Spleen (tissue), 11 donors: ENCODE results near the gene PIGC. TPM values are rescaled to one million over a fixed set of nuclear protein-coding genes. Genes with fewer than 3 reads are reported as not detected.

Experiments
- DNase-seq: peaks from one replicate; pipeline ENCODE4 v3.0.0-alpha.2; 2020
- H3K27ac ChIP-seq, 8 donors: fragments of 200-600 bp; sonication (generic) in 7 of 8; 1 replicate in 4 of 8; 2 replicates in 4 of 8; pipeline versions ENCODE4 v1.5.0 to v1.8.0; 2016 to 2021; ENCODE audit warnings: inconsistent platforms in 4 of 8, mild to moderate bottlenecking in 4 of 8, moderate library complexity in 1 of 8
- H3K27me3 ChIP-seq, 7 donors: fragments of 200-600 bp; sonication (generic) in 6 of 7; replicated peaks in 1 of 7; 1 replicate in 4 of 7; 2 replicates in 3 of 7; pipeline versions ENCODE4 v1.5.0 to v1.8.0; 2016 to 2021; ENCODE audit warnings: inconsistent platforms in 3 of 7, mild to moderate bottlenecking in 1 of 7
- H3K36me3 ChIP-seq, 6 donors: fragments of 200-600 bp; sonication (generic) in 5 of 6; 1 replicate in 4 of 6; 2 replicates in 2 of 6; pipeline versions ENCODE4 v1.5.0 to v1.8.0; 2016 to 2021; ENCODE audit warnings: inconsistent platforms in 2 of 6
- H3K4me1 ChIP-seq, 6 donors: fragments of 200-600 bp; sonication (generic) in 5 of 6; 1 replicate in 3 of 6; 2 replicates in 3 of 6; pipeline versions ENCODE4 v1.5.0 to v1.8.0; 2016 to 2021; ENCODE audit warnings: inconsistent platforms in 3 of 6
- H3K4me3 ChIP-seq, 8 donors: fragments of 200-600 bp; sonication (generic) in 7 of 8; 1 replicate in 4 of 8; 2 replicates in 4 of 8; pipeline versions ENCODE4 v1.5.0 to v1.8.0; 2016 to 2021; ENCODE audit warnings: inconsistent platforms in 4 of 8, mild to moderate bottlenecking in 4 of 8, moderate library complexity in 2 of 8
- H3K9me3 ChIP-seq, 8 donors: fragments of 200-600 bp; sonication (generic) in 7 of 8; 1 replicate in 4 of 8; 2 replicates in 4 of 8; pipeline versions ENCODE4 v1.5.0 to v1.8.0; 2016 to 2021; ENCODE audit warnings: inconsistent platforms in 4 of 8
- POLR2A ChIP-seq, 3 donors: fragments of 450-650 bp; IDR thresholded peaks; one replicate each; pipeline ENCODE4 v1.5.1; 2017; ENCODE audit warnings: antibody characterized with exemption in 3 of 3, mild to moderate bottlenecking in 1 of 3
- POLR2AphosphoS5 ChIP-seq, 3 donors: sonication (generic); formaldehyde crosslinking; IDR thresholded peaks; one replicate each; pipeline ENCODE4 v1.5.1; 2017; ENCODE audit warnings: antibody characterized with exemption in 3 of 3
- WGBS, 5 donors: extraction: QIAGEN DNeasy Blood & Tissue Kit in 3 of 5; methylation state at CpG; one replicate each; pipeline versions ENCODE4 v1.1.5 to v1.1.7; 2013 to 2018; 5-methylcytosine and 5-hydroxymethylcytosine counted together
- intact Hi-C: fragments of 100-400 bp; cut with DNase I; formaldehyde crosslinking; loops from one replicate; pipeline ENCODE4 v1.15.0; 2023; ENCODE audit warnings: low total_unique reads
- polyA plus RNA-seq, 3 donors: library from polyadenylated mRNA; stranded (reverse); fragments of 200-250 nt; gene quantifications; one replicate each; pipeline ENCODE4 v1.2.1, GENCODE V29; 2013
- total RNA-seq, 7 donors: library from RNA; depleted of rRNA in 3 of 7; stranded (reverse); fragments of >200 nt in 3 of 7; fragmentation: NEBNext Ultra II Directional in 4 of 7; extraction: Animal tissue kit (Norgen Biotek cat#: 25700) in 4 of 7; gene quantifications; one replicate each; pipeline versions ENCODE4 v1.1.0 to v1.2.1, GENCODE V29; 2016 to 2021
- TF ChIP-seq, protein P1 (sequence below), 11 experiments: fragments of 200-600 bp in 7 of 11; fragments of 450-650 bp in 4 of 11; sonication (generic) in 4 of 11; IDR thresholded peaks in 8 of 11; conservative IDR thresholded peaks in 3 of 11; 1 replicate in 7 of 11; 2 replicates in 4 of 11; pipeline versions ENCODE4 v1.4.0 to v1.8.0; 2016 to 2021; ENCODE audit warnings: antibody characterized with exemption in 11 of 11, inconsistent platforms in 4 of 11, mild to moderate bottlenecking in 1 of 11
- donor health status: healthy with polysubstance abuse.
- donor health status: DM: no; HTN: no; CAD: no; lungs with moderate emphysema.
- donor health status: DM: no; HTN: no; CAD: no.
- donor health status: Bipolar disorder and iron deficiency.
- donor health status: healthy.
- donor health status: DM: no; HTN: no; CAD: no.
- donor health status: DM: yes; HTN: yes; CAD: no.

The PIGC gene
- total and polyA plus RNA-seq, 10 donors, result 20.1 to 28.0 (median 23.9) TPM

GRCh38 chr1:172455451-172455850 is 11.6 kb upstream of the PIGC start:
- 73 to 100% (median 80%) methylated on average over 1 of the region's 1 CpG for WGBS, 5 donors
- H3K36me3 ChIP-seq, result no peaks in the 10 kb centered on the region
- peaks cover 0 to 4% (median 1%) of the 10 kb centered on the region in 6 donors for H3K4me1 ChIP-seq
- no peak overlapping the region for H3K4me3 ChIP-seq
- TF ChIP-seq, protein P1, sequence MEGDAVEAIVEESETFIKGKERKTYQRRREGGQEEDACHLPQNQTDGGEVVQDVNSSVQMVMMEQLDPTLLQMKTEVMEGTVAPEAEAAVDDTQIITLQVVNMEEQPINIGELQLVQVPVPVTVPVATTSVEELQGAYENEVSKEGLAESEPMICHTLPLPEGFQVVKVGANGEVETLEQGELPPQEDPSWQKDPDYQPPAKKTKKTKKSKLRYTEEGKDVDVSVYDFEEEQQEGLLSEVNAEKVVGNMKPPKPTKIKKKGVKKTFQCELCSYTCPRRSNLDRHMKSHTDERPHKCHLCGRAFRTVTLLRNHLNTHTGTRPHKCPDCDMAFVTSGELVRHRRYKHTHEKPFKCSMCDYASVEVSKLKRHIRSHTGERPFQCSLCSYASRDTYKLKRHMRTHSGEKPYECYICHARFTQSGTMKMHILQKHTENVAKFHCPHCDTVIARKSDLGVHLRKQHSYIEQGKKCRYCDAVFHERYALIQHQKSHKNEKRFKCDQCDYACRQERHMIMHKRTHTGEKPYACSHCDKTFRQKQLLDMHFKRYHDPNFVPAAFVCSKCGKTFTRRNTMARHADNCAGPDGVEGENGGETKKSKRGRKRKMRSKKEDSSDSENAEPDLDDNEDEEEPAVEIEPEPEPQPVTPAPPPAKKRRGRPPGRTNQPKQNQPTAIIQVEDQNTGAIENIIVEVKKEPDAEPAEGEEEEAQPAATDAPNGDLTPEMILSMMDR (IDR thresholded peaks at IDR 0.05 in 8 of 11, conservative IDR thresholded peaks at IDR 0.05 in 3 of 11), result no peak
- TF ChIP-seq POLR2A (IDR thresholded peaks at IDR 0.05) (no peak), POLR2AphosphoS5 (IDR thresholded peaks at IDR 0.05) (no peak)
- no peak for DNase-seq
- intact Hi-C loops, result no loop called here
- H3K27ac ChIP-seq, result no peak overlapping the region
- no peaks in the 10 kb centered on the region for H3K9me3 ChIP-seq
- no peaks in the 10 kb centered on the region for H3K27me3 ChIP-seq

- H3K4me3 ChIP-seq, result no peak overlapping the region
- no peaks in the 10 kb centered on the region for H3K9me3 ChIP-seq
- no peaks in the 10 kb centered on the region for H3K27me3 ChIP-seq
- DNase-seq, result no peak
- H3K27ac ChIP-seq, result no peak overlapping the region
- WGBS, 5 donors, result 74 to 94% (median 85%) methylated on average over 1 of the region's 1 CpG
- intact Hi-C loops, result loop anchor here (5.0 kb wide), 1 partner anchor 269 kb away; no protein-coding TSS in a partner anchor
- peaks cover 0 to 21% (median 10%) of the 10 kb centered on the region in 6 donors for H3K4me1 ChIP-seq
- TF ChIP-seq, protein P1 (IDR thresholded peaks at IDR 0.05 in 8 of 11, conservative IDR thresholded peaks at IDR 0.05 in 3 of 11), result no peak
- TF ChIP-seq POLR2A (IDR thresholded peaks at IDR 0.05) (no peak), POLR2AphosphoS5 (IDR thresholded peaks at IDR 0.05) (no peak)
- H3K36me3 ChIP-seq, result no peaks in the 10 kb centered on the region
Measured at GRCh38 chr1:172453607-172454006, 9.7 kb upstream of the PIGC start.

- intact Hi-C loops, result loop anchor here (5.0 kb wide), 1 partner anchor 269 kb away; no protein-coding TSS in a partner anchor
- H3K27me3 ChIP-seq, result no peaks in the 10 kb centered on the region
- no peaks in the 10 kb centered on the region for H3K9me3 ChIP-seq
- H3K27ac ChIP-seq, result no peak overlapping the region
- no peaks in the 10 kb centered on the region for H3K36me3 ChIP-seq
- peaks cover 0 to 21% (median 10%) of the 10 kb centered on the region in 6 donors for H3K4me1 ChIP-seq
- TF ChIP-seq, protein P1 (IDR thresholded peaks at IDR 0.05 in 8 of 11, conservative IDR thresholded peaks at IDR 0.05 in 3 of 11), result no peak
- TF ChIP-seq POLR2AphosphoS5 (IDR thresholded peaks at IDR 0.05) (no peak), POLR2A (IDR thresholded peaks at IDR 0.05) (no peak)
- no peak for DNase-seq
- 80 to 93% (median 89%) methylated on average over 6 of the region's 6 CpGs for WGBS, 5 donors
- no peak overlapping the region for H3K4me3 ChIP-seq
Measured at GRCh38 chr1:172453153-172453545, 9.3 kb upstream of the PIGC start.

DNA sequence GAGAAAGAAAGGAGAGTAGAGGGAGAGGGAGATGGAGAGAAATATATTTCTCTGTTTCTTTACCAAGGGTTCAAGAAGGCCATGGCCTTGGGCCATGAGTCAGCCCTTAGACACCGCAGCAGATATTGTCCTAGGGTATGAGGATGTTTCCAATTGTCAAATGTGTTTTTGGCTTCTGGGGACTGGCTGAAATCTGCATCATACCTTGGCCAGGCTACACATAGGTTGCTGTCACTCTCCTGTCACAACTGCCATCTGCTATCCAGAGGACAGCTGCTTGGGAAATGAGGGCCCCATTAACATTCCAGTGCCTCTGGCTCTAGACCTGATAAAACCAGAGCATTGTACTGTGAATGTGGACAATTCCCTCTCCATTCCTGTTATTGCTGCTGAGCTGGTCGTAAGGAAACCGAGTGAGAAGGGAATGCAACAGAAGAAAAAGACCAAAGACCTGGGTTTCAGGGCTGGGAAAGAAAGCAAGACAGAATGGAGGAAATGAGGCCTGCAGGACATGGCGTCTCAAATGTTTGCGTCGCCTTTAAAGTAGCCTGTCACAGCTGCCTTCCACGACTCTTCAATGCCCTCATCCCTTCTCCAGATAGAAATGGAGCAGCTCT is 8.8 kb upstream of the PIGC start:
- TF ChIP-seq POLR2A (IDR thresholded peaks at IDR 0.05), result no peak
- TF ChIP-seq, protein P1 (IDR thresholded peaks at IDR 0.05 in 8 of 11, conservative IDR thresholded peaks at IDR 0.05 in 3 of 11), result no peak
- TF ChIP-seq POLR2AphosphoS5 (IDR thresholded peaks at IDR 0.05), result no peak
- intact Hi-C loops, result loop anchor here (5.0 kb wide), 1 partner anchor 270 kb away; no protein-coding TSS in a partner anchor
- no peaks in the 10 kb centered on the region for H3K9me3 ChIP-seq

More for the DNA sequence above, 8.8 kb upstream of the PIGC start:
- DNase-seq, result no peak
- peaks cover 0 to 21% (median 10%) of the 10 kb centered on the region in 6 donors for H3K4me1 ChIP-seq
- no peaks in the 10 kb centered on the region for H3K36me3 ChIP-seq
- no peak overlapping the region for H3K27ac ChIP-seq
- no peak overlapping the region for H3K4me3 ChIP-seq
- 74 to 91% (median 84%) methylated on average over 7 of the region's 7 CpGs for WGBS, 5 donors
- no peaks in the 10 kb centered on the region for H3K27me3 ChIP-seq
